SK-N-MC (cell line): Measurements from ENCODE around the gene SLC16A4.

Source experiments
- DNase-seq: peaks from one replicate; pipeline ENCODE4 v3.0.0-alpha.2; 2011; ENCODE audit warnings: low read depth, low spot score
- H3K27ac ChIP-seq: fragments of 200-600 bp; sonication (generic); 2 replicates; pipeline ENCODE4 v1.5.1; 2016; ENCODE audit warnings: mixed run types
- H3K36me3 ChIP-seq: fragments of 200-600 bp; sonication (generic); 2 replicates; pipeline ENCODE4 v1.6.1; 2017; ENCODE audit warnings: antibody characterized with exemption, low read length, mixed read lengths; ENCODE audit not compliant: insufficient read depth
- H3K4me3 ChIP-seq: fragments of 200-600 bp; sonication (generic); 2 replicates; pipeline ENCODE4 v1.5.1; 2016
- H3K9ac ChIP-seq: fragments of 200-600 bp; sonication (generic); 2 replicates; pipeline ENCODE4 v1.8.0; 2017; ENCODE audit warnings: mixed run types, mixed read lengths; ENCODE audit not compliant: insufficient read length
- H3K9me3 ChIP-seq: fragments of 200-600 bp; sonication (generic); 2 replicates; pipeline ENCODE4 v1.6.1; 2017; ENCODE audit warnings: low read depth, mild to moderate bottlenecking, antibody characterized with exemption, low read length, moderate library complexity, mixed read lengths
- EZH2 ChIP-seq: fragments of 200-600 bp; sonication (generic); IDR thresholded peaks from one replicate; pipeline ENCODE4 v1.6.1; 2017; ENCODE audit warnings: antibody characterized with exemption
- FOXP2 ChIP-seq: optimal IDR thresholded peaks from 2 replicates; pipeline ENCODE3; 2011; ENCODE audit warnings: mild to moderate bottlenecking, moderate library complexity; ENCODE audit not compliant: insufficient read depth; ENCODE audit errors: extremely low read length, control extremely low read depth
- POLR2AphosphoS5 ChIP-seq: IDR thresholded peaks from 2 replicates; pipeline ENCODE4 v1.6.1; 2012; ENCODE audit warnings: mild to moderate bottlenecking, low read depth, low read length, borderline replicate concordance

SLC16A4 gene

DNA sequence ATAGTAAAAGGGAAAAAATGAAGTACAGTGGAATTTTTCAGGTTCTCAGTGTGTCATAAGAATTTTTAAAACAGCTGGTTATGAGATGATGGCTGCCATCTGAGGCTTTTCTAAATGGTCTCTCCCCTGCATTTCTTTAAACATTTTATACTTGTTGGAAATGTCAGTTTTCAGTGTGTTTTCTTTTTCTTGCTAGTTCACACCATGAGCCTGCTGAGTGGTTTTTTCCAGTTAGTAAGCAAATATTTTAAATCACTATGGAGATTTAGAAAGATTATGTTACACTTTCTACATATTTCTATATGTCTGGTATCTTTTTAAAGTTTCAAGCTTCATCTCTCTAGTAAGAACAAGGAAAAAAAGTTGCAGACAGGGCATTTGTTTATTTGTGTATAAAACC, 42.1 kb downstream of the SLC16A4 start:
- Histone ChIP-seq H3K27ac (no peak overlapping the region), H3K36me3 (peaks cover 50% of the 10 kb centered on the region), H3K9ac (peak overlapping the region; percentile 14), H3K9me3 (no peaks in the 10 kb centered on the region), H3K4me3 (no peak overlapping the region)
- no peak for TF ChIP-seq EZH2
- no peak for TF ChIP-seq POLR2AphosphoS5
- no peak for TF ChIP-seq FOXP2
- no peak for DNase-seq

GRCh38 chr1:110348050-110348449, 42.8 kb downstream of the SLC16A4 start:
- Histone ChIP-seq H3K4me3 (no peak overlapping the region), H3K9me3 (no peaks in the 10 kb centered on the region), H3K27ac (no peak overlapping the region), H3K9ac (no peak overlapping the region), H3K36me3 (peaks cover 58% of the 10 kb centered on the region)
- TF ChIP-seq POLR2AphosphoS5 = no peak
- no peak for DNase-seq

DNA sequence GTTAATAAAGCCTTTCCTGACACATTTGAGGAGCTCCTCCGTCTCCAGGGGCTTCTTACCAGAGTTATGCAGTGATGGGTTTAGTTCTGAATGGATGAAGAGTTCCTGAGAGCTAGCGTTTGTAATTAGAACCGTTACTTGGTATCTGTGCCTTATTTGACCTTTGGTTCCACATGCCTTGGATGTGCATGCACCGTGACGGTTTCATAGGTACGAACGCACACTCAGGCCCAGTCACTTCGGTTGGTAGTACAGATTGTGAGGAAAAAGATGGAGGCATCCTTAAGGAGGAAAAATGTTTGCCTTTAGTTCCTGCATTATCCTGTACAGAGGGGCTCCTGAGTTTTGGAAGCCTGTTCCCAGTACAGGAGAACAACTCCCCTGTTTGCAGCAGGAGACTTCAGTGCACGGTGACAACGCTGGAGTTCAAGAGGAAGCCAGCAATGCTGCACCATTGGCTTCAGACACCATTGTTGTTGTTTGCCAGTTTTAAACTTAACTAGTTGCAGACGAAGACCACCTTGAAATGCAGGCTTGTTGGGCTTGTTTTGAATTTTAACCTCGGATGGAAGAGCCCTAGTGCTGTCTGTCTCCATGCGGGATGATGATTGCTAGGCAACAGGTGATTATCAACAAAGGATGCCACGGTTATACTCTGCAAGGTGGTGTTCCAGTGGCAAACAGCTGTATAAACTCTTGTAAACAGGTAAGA, 43.5 kb downstream of the SLC16A4 start:
- DNase-seq = no peak

DNA sequence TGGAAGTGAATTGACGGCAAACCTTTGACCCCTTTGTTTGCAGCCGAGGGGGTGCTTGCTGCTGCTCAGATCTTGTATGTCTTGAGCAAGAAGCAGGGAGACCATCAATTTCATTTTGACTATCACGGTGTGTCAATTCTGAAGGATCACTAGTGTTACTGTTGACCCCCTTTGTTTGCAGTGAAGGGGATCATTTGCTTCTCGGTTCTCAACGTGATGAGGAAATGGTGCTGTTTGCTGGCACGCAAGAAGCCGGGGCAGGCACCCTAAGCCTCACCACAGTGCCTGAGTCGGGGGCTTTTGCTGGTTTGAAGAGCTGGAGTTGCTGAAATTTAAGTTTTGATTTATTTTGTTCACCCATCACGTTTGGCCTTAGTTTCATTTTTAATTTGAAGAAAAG, 44.1 kb downstream of the SLC16A4 start:
- Histone ChIP-seq H3K4me3 (no peak overlapping the region), H3K36me3 (peaks cover 68% of the 10 kb centered on the region), H3K9me3 (no peaks in the 10 kb centered on the region), H3K9ac (no peak overlapping the region), H3K27ac (no peak overlapping the region)
- no peak for TF ChIP-seq POLR2AphosphoS5
- no peak for TF ChIP-seq EZH2
- no peak for TF ChIP-seq FOXP2
- DNase-seq = no peak

More for the DNA sequence above, 43.5 kb downstream of the SLC16A4 start:
- Histone ChIP-seq H3K36me3 (peaks cover 65% of the 10 kb centered on the region), H3K4me3 (no peak overlapping the region), H3K9ac (no peak overlapping the region), H3K27ac (no peak overlapping the region), H3K9me3 (no peaks in the 10 kb centered on the region)
- no peak for TF ChIP-seq EZH2
- no peak for TF ChIP-seq FOXP2
- TF ChIP-seq POLR2AphosphoS5 = no peak

- Histone ChIP-seq H3K9me3 (no peaks in the 10 kb centered on the region), H3K9ac (peak overlapping the region; percentile 98), H3K27ac (no peak overlapping the region), H3K36me3 (peaks cover 80% of the 10 kb centered on the region), H3K4me3 (peak overlapping the region; percentile 96; the same call in 1 of the 2 replicates)
- DNase-seq = no peak
- no peak for TF ChIP-seq EZH2
- no peak for TF ChIP-seq POLR2AphosphoS5
- TF ChIP-seq FOXP2 = no peak
These were observed 45.3 kb downstream of the SLC16A4 start for GRCh38 chr1:110345480-110345879.

GRCh38 chr1:110344152-110344551, 46.7 kb downstream of the SLC16A4 start:
- no peak for TF ChIP-seq EZH2
- TF ChIP-seq POLR2AphosphoS5 = no peak
- TF ChIP-seq FOXP2 = no peak
- peaks cover 80% of the 10 kb centered on the region for H3K36me3 ChIP-seq
- DNase-seq = no peak
- H3K4me3 ChIP-seq = peak overlapping the region; percentile 96
- H3K9ac ChIP-seq = peak overlapping the region; percentile 98
- H3K9me3 ChIP-seq = no peaks in the 10 kb centered on the region
- H3K27ac ChIP-seq = no peak overlapping the region

GRCh38 chr1:110343249-110343648, 47.6 kb downstream of the SLC16A4 start:
- Histone ChIP-seq H3K9ac (peak overlapping the region; percentile 98), H3K9me3 (no peaks in the 10 kb centered on the region), H3K4me3 (peak overlapping the region; percentile 96), H3K27ac (no peak overlapping the region), H3K36me3 (peaks cover 74% of the 10 kb centered on the region)
- no peak for DNase-seq
- no peak for TF ChIP-seq POLR2AphosphoS5
- no peak for TF ChIP-seq FOXP2
- TF ChIP-seq EZH2 = no peak

DNA sequence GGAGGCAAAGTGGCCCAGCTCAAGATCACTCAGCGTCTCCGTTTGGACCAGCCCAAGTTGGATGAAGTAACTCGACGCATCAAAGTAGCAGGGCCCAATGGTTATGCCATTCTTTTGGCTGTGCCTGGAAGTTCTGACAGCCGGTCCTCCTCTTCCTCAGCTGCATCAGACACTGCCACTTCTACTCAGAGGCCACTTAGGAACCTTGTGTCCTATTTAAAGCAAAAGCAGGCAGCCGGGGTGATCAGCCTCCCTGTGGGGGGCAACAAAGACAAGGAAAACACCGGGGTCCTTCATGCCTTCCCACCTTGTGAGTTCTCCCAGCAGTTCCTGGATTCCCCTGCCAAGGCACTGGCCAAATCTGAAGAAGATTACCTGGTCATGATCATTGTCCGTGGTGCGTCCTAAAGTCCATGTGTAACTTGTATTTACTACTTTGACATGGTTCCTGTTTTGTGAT, 48.9 kb downstream of the SLC16A4 start:
- peak overlapping the region; percentile 98 for H3K9ac ChIP-seq
- peaks cover 65% of the 10 kb centered on the region for H3K36me3 ChIP-seq
- no peak overlapping the region for H3K27ac ChIP-seq
- H3K4me3 ChIP-seq = peak overlapping the region; percentile 96
- TF ChIP-seq FOXP2 = no peak
- no peak for TF ChIP-seq POLR2AphosphoS5
- no peak for TF ChIP-seq EZH2
- no peaks in the 10 kb centered on the region for H3K9me3 ChIP-seq
- no peak for DNase-seq
